T-helper 2 cell (primary cell): ENCODE results near the gene PCSK1.
"Not testable (repeated sequence)": the region's sequence is repeated elsewhere in the genome, so short reads cannot be mapped to it uniquely, and the experiment has no call there.

Experiments used
- DNase-seq, 5 experiments: peaks; one replicate each; pipeline versions ENCODE4 v3.0.0 to v3.0.0-alpha.2; 2012 to 2022

Gene PCSK1

GRCh38 chr5:96370976-96371375 lies 62.1 kb downstream of the PCSK1 start:
- DNase-seq = no peak

GRCh38 chr5:96367337-96367736 lies 65.7 kb downstream of the PCSK1 start:
- DNase-seq = not testable (repeated sequence)

- no peak for DNase-seq
These were observed 78.8 kb downstream of the PCSK1 start for GRCh38 chr5:96354237-96354636.

- no peak for DNase-seq
These were observed 79.8 kb downstream of the PCSK1 start for GRCh38 chr5:96353220-96353619.

- no peak for DNase-seq
These were observed 82.4 kb downstream of the PCSK1 start for GRCh38 chr5:96350678-96351077.

GRCh38 chr5:96348536-96348935 lies 84.5 kb downstream of the PCSK1 start:
- no peak for DNase-seq

GRCh38 chr5:96347502-96348292 lies 85.4 kb downstream of the PCSK1 start:
- DNase-seq = no peak

- DNase-seq = peak in 2 of 5 experiments; percentile 29 to 87
These were observed 88.1 kb downstream of the PCSK1 start for GRCh38 chr5:96344678-96345577.

- no peak for DNase-seq
These were observed 90.0 kb downstream of the PCSK1 start for GRCh38 chr5:96343094-96343493.

GRCh38 chr5:96342581-96342980 lies 90.5 kb downstream of the PCSK1 start:
- DNase-seq = no peak
